B cell (primary cell): ENCODE data around the gene SIGLEC6.

ENCODE experiments used
- CTCF ChIP-seq: fragments of 200-600 bp; IDR thresholded peaks from one replicate; pipeline ENCODE4 v1.8.0; 2022; ENCODE audit warnings: antibody characterized with exemption, mild to moderate bottlenecking
- EZH2 ChIP-seq: IDR thresholded peaks from 2 replicates; pipeline ENCODE4 v1.6.1; 2012; ENCODE audit warnings: borderline replicate concordance, low read depth, mild to moderate bottlenecking, moderate library complexity, low read length; ENCODE audit not compliant: insufficient read depth, poor library complexity, severe bottlenecking

- TF ChIP-seq CTCF (no peak), EZH2 (no peak)
These were observed 4.1 kb upstream of the SIGLEC6 start for GRCh38 chr19:51535535-51535934.
